GM19023 (cell line): ENCODE results near the gene GRIN1.

Source experiments
- ATAC-seq: cut with Tn5 transposase; IDR thresholded peaks from one replicate; pipeline ENCODE4 v1.9.1; 2021; ENCODE audit warnings: mild to moderate bottlenecking, moderate library complexity; ENCODE audit not compliant: unreplicated experiment

GRIN1 gene

DNA sequence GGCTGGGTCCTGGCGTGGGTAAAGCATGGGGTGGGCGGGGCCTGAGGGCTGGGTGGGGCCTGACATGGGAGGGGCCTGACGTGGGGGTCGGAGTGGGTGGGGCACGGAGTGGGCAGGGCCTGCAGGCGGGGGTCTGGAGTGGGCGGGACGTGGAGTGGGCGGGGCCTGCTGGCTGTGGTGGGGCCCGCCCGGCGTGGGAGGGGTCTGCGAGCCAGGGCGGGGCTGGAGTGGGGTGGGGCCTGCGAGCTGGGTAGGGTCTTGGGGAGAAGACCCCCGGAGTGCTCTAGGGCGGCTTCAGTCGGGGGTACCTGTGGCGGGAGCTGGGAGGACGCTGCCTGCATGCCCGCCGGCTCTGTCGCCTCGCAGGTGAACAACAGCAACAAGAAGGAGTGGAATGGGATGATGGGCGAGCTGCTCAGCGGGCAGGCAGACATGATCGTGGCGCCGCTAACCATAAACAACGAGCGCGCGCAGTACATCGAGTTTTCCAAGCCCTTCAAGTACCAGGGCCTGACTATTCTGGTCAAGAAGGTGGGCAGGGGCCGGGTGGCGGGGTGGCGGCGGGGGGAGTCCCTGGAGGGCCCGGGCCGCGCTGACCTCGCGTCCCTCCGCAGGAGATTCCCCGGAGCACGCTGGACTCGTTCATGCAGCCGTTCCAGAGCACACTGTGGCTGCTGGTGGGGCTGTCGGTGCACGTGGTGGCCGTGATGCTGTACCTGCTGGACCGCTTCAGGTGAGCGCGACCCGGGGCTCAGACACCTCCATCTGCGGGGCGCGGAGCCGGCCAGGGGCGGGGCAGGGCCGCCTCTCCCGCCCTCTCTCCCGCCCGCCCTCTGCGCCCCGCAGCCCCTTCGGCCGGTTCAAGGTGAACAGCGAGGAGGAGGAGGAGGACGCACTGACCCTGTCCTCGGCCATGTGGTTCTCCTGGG is 22.9 kb downstream of the GRIN1 start:
- ATAC-seq: no peak

DNA sequence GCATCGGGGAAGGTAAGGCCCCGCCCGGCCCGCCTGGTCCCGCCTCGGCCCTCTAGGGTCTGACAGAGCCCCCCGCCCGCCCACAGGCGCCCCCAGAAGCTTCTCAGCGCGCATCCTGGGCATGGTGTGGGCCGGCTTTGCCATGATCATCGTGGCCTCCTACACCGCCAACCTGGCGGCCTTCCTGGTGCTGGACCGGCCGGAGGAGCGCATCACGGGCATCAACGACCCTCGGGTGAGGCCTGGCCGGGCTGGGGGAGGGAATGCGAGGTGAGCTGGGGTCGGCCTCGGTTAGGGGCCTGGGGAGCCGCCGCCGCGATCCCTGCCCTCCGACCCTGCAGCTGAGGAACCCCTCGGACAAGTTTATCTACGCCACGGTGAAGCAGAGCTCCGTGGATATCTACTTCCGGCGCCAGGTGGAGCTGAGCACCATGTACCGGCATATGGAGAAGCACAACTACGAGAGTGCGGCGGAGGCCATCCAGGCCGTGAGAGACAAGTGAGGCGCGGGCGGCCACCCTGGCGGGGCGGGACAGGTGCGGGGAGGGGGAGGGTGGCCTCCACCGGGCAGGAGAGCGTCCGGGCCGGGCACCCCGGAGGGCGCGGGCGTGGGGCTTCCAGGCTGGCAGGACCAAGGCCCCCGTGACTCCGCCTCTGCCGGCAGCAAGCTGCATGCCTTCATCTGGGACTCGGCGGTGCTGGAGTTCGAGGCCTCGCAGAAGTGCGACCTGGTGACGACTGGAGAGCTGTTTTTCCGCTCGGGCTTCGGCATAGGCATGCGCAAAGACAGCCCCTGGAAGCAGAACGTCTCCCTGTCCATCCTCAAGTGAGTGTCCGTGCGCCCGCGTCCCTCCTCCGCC is 23.8 kb downstream of the GRIN1 start:
- no peak for ATAC-seq

GRCh38 chr9:137163365-137163715 is 24.4 kb downstream of the GRIN1 start:
- ATAC-seq: no peak

- ATAC-seq: no peak
These were observed 24.9 kb downstream of the GRIN1 start for GRCh38 chr9:137163805-137164204.

GRCh38 chr9:137164370-137165249 is 25.7 kb downstream of the GRIN1 start:
- ATAC-seq: no peak

- ATAC-seq: no peak
These were observed 26.4 kb downstream of the GRIN1 start for GRCh38 chr9:137165250-137165836.

DNA sequence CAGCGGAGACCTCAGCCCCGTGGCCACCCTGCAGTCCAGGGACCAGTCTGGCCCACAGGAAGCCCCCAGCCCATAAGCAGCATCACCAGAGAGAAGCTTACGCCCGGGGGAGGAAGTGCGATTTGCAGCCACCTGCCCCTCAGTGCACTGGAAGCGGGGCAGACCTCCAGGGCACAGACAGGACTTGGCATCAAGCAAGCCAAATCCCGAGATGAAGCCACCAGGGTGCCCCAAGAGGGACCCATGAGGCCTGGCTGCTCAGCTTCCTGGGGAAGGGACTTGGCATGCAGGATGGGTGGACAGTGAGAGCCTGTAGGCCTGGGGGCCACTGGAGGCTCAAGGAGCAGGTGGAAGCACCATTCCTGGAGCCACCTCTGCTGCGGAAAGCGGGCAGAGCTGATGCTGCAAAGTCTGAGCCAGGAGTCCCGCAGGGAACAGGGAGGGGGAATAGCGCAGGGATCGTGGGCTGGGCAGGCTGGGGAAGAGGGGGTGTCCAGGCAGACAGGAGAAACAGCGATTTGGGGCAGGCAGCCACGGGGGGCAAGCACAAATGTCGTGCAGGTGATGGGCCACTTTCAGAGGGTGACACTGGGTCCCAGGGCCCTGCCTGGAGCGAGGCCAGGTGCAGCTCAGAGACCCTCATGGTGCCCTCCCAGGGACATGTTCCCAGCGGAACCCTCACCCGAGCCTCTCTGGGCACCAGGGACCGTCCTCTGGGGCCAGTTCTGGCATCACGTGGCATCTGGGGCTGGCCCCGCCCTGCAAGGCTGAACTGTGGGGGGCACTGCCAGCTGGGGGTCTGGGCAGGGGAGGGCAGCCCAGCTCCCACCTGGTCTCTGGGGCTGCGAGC is 27.7 kb downstream of the GRIN1 start:
- no peak for ATAC-seq

- ATAC-seq: no peak
These were observed 28.4 kb downstream of the GRIN1 start for GRCh38 chr9:137167277-137167746.

DNA sequence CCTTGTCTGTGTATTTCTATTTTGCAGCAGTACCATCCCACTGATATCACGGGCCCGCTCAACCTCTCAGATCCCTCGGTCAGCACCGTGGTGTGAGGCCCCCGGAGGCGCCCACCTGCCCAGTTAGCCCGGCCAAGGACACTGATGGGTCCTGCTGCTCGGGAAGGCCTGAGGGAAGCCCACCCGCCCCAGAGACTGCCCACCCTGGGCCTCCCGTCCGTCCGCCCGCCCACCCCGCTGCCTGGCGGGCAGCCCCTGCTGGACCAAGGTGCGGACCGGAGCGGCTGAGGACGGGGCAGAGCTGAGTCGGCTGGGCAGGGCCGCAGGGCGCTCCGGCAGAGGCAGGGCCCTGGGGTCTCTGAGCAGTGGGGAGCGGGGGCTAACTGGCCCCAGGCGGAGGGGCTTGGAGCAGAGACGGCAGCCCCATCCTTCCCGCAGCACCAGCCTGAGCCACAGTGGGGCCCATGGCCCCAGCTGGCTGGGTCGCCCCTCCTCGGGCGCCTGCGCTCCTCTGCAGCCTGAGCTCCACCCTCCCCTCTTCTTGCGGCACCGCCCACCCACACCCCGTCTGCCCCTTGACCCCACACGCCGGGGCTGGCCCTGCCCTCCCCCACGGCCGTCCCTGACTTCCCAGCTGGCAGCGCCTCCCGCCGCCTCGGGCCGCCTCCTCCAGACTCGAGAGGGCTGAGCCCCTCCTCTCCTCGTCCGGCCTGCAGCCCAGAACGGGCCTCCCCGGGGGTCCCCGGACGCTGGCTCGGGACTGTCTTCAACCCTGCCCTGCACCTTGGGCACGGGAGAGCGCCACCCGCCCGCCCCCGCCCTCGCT is 29.0 kb downstream of the GRIN1 start:
- no peak for ATAC-seq

DNA sequence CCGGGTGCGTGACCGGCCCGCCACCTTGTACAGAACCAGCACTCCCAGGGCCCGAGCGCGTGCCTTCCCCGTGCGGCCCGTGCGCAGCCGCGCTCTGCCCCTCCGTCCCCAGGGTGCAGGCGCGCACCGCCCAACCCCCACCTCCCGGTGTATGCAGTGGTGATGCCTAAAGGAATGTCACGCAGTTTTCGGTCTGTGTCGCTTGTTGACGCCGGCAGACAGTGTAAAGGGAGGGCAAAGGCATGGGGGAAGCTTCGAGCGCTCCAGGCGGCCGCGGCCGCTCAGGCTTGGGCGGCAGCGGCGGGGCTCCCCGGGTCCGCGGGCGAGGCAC is 29.6 kb downstream of the GRIN1 start:
- ATAC-seq: no peak

DNA sequence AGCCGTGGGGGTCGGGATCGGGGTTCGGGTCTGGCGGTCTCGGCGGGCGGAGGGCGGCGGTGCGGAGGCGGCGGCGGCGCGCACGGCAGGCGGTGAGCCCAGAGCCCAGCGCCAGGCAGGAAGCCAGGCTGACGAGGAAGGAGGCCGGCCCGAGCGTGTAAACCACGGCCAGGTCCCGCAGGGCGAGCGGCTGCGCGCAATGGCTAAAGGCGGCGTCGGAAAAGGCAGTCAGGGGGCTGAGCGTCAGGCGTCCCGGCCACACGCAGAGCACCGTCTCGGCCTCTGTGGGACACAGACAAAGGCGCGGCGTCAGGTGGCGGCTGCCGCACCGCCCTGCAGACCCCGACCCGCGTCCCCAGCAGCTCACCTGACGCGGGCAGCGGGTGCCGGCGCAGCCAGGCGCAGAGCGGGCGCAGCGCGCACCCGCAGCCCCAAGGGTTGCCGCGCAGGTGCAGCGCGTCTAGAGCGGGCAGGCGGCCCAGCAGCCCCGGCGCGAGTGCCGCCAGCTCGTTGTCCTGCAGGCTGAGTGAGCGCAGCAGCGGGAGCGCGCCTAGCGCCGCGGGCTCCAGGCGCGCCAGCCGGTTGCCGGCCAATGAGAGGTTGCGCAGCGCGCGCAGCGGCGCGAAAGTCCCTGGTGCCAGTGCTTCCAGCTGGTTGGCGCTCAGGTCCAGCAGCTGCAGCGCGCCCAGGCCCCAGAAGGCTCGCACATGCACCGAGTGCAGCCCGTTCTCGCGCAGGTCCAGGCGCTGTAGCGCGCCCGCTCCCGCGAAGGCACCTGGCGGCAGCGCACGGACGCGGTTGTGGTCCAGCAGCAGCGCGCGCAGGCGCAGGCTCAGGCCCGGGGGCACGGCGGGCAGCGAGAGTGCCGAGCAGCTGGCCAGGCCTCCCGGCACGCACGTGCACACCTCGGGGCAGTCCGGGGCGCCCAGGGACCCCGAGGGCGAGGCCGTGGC is 30.2 kb downstream of the GRIN1 start:
- ATAC-seq: no peak

DNA sequence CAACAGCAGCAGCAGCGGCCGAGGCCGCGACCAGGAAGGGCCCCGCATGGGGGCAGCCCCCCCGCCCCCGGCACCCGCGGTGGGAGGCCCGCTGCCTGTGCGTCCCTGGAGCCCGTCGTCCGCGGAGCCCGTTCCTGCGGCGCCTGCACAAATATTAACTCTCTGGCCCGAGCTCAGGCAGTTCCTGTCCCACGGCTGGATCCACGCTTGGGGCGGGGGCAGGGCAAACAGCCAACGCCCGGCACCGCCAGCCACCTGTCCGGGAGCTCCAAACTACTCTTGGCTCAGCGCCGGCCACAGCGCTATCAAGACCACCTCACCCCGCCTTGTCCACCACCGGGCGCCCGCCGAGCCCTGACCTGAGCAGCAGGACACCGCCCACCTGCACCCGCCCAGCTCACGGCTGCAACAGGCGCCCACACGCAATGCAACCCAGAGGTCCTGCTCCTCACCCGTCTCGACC is 31.0 kb downstream of the GRIN1 start, which contains the start of gene LRRC26:
Gene LRRC26 (minus strand): TSS at position 156 of the 463 bp plus-strand sequence. CDS start 108 bp downstream, at position 48.
- no peak for ATAC-seq

- no peak for ATAC-seq
These were observed 31.7 kb downstream of the GRIN1 start for GRCh38 chr9:137170486-137171148.

- ATAC-seq: no peak
These were observed 32.4 kb downstream of the GRIN1 start for GRCh38 chr9:137171149-137171900.

- no peak for ATAC-seq
These were observed 34.2 kb downstream of the GRIN1 start for GRCh38 chr9:137172901-137173795.
